HepG2 (cell line): Measurements from ENCODE around the gene CDK2. TPM values are rescaled to one million over a fixed set of nuclear protein-coding genes. Genes with fewer than 3 reads are reported as not detected.

ENCODE experiments used
- ELF4 ChIP-seq: sonication (generic); formaldehyde crosslinking; IDR thresholded peaks from 2 replicates; pipeline ENCODE4 v1.5.0; 2020; ENCODE audit warnings: missing genetic modification reagents, mild to moderate bottlenecking, moderate library complexity, borderline replicate concordance
- ETV5 ChIP-seq: IDR thresholded peaks from 2 replicates; pipeline ENCODE4 v1.6.1; 2018; ENCODE audit warnings: missing biosample characterization, missing genetic modification reagents, inconsistent platforms, borderline replicate concordance
- NFKB2 ChIP-seq: sonication (generic); formaldehyde crosslinking; IDR thresholded peaks from 2 replicates; pipeline ENCODE4 v1.4.0; 2020; ENCODE audit warnings: missing genetic modification reagents, borderline replicate concordance
- ZNF232 ChIP-seq: sonication (generic); formaldehyde crosslinking; IDR thresholded peaks from 2 replicates; pipeline ENCODE4 v1.4.0; 2020; ENCODE audit warnings: missing genetic modification reagents, borderline replicate concordance
- ZNF414 ChIP-seq: sonication (generic); formaldehyde crosslinking; IDR thresholded peaks from 2 replicates; pipeline ENCODE4 v1.5.0; 2020; ENCODE audit warnings: missing genetic modification reagents
- ZNF547 ChIP-seq: sonication (generic); formaldehyde crosslinking; IDR thresholded peaks from 2 replicates; pipeline ENCODE4 v1.5.1; 2020; ENCODE audit warnings: mild to moderate bottlenecking, missing genetic modification reagents
- ZNF772 ChIP-seq: sonication (generic); formaldehyde crosslinking; IDR thresholded peaks from 2 replicates; pipeline ENCODE4 v1.5.0; 2020; ENCODE audit warnings: mild to moderate bottlenecking, missing genetic modification reagents
- ZNF777 ChIP-seq: sonication (generic); formaldehyde crosslinking; IDR thresholded peaks from 2 replicates; pipeline ENCODE4 v1.4.0; 2020; ENCODE audit warnings: missing genetic modification reagents
- ZNF800 ChIP-seq: sonication (generic); formaldehyde crosslinking; IDR thresholded peaks from 2 replicates; pipeline ENCODE4 v1.4.0; 2020; ENCODE audit warnings: missing genetic modification reagents
- polyA plus RNA-seq, 8 experiments: library from polyadenylated mRNA; depleted of rRNA in 3 of 8; stranded (reverse) in 7 of 8; unstranded in 1 of 8; fragments of >200 nt; fragmentation: Illumina TruSeq in 4 of 8; extraction: Trizol in 4 of 8; gene quantifications; 2 replicates each; pipeline versions ENCODE4 v1.2.1 to v1.2.3, GENCODE V29; 2011 to 2016; ENCODE audit warnings: low read depth in 4 of 8, missing spikeins in 1 of 8, mixed read lengths in 1 of 8; ENCODE audit not compliant: insufficient read depth in 1 of 8
- total RNA-seq, 5 experiments: library from RNA; depleted of rRNA; stranded (reverse); fragments of >200 nt; fragmentation: Illumina TruSeq; extraction: Trizol; gene quantifications; 2 replicates each; pipeline ENCODE4 v1.2.3, GENCODE V29; 2016; ENCODE audit warnings: low read depth in 1 of 5
- TF ChIP-seq, protein P1 (sequence below): sonication (generic); formaldehyde crosslinking; IDR thresholded peaks from 2 replicates; pipeline ENCODE4 v1.4.0; 2020; ENCODE audit warnings: mild to moderate bottlenecking, missing genetic modification reagents
- TF ChIP-seq, protein P2 (sequence below): sonication (generic); formaldehyde crosslinking; IDR thresholded peaks from 2 replicates; pipeline ENCODE4 v1.5.1; 2020; ENCODE audit warnings: mild to moderate bottlenecking, missing genetic modification reagents, moderate library complexity
- TF ChIP-seq, protein P3 (sequence below): sonication (generic); formaldehyde crosslinking; IDR thresholded peaks from 2 replicates; pipeline ENCODE4 v1.5.0; 2020; ENCODE audit warnings: mild to moderate bottlenecking, missing genetic modification reagents

The CDK2 gene
- total and polyA plus RNA-seq, 2 of the 13 experiments (the other 11 are each of a cell fraction or from before 2014, with no cell fraction given), result 47.5 to 52.6 TPM

DNA sequence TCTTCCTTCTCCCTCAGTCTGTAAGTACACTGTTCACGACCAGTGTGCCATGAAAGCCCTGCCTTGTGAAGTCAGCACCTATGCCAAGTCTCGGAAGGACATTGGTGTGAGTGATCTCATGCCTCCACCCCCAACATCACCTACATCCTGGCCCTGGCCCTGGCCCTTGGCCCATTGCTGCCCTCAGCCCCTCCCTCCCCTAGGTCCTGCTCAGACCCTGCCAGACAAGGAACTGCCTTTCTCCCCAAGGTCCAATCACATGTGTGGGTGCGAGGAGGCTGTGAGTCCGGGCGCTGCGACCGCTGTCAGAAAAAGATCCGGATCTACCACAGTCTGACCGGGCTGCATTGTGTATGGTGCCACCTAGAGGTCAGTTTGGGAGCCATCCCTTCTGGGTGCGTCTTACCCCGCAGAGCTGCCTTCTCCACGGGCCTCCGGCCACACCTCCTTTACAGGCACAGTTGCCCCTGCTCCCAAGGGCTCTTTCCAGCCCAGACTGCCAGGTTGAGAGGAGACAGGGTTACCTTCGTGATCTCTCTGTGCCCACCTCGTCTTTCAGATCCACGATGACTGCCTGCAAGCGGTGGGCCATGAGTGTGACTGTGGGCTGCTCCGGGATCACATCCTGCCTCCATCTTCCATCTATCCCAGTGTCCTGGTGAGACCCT, 26.4 kb upstream of the CDK2 start (continued):
- TF ChIP-seq ZNF800, result no peak
- TF ChIP-seq ZNF777 (CRISPR knock-in tag), result no peak
- peak; percentile 69; the same call in 1 of the 2 replicates for TF ChIP-seq NFKB2 (CRISPR knock-in tag)
- TF ChIP-seq, protein P1, sequence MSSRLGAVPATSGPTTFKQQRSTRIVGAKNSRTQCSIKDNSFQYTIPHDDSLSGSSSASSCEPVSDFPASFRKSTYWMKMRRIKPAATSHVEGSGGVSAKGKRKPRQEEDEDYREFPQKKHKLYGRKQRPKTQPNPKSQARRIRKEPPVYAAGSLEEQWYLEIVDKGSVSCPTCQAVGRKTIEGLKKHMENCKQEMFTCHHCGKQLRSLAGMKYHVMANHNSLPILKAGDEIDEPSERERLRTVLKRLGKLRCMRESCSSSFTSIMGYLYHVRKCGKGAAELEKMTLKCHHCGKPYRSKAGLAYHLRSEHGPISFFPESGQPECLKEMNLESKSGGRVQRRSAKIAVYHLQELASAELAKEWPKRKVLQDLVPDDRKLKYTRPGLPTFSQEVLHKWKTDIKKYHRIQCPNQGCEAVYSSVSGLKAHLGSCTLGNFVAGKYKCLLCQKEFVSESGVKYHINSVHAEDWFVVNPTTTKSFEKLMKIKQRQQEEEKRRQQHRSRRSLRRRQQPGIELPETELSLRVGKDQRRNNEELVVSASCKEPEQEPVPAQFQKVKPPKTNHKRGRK (CRISPR knock-in tag), result no peak
- peak; percentile 69; the same call in 1 of the 2 replicates for TF ChIP-seq ZNF547 (CRISPR knock-in tag)
- TF ChIP-seq ZNF772 (CRISPR knock-in tag), result 0 out of 2 replicates have a peak, but pooled peaks have one; percentile 56
- TF ChIP-seq, protein P2, sequence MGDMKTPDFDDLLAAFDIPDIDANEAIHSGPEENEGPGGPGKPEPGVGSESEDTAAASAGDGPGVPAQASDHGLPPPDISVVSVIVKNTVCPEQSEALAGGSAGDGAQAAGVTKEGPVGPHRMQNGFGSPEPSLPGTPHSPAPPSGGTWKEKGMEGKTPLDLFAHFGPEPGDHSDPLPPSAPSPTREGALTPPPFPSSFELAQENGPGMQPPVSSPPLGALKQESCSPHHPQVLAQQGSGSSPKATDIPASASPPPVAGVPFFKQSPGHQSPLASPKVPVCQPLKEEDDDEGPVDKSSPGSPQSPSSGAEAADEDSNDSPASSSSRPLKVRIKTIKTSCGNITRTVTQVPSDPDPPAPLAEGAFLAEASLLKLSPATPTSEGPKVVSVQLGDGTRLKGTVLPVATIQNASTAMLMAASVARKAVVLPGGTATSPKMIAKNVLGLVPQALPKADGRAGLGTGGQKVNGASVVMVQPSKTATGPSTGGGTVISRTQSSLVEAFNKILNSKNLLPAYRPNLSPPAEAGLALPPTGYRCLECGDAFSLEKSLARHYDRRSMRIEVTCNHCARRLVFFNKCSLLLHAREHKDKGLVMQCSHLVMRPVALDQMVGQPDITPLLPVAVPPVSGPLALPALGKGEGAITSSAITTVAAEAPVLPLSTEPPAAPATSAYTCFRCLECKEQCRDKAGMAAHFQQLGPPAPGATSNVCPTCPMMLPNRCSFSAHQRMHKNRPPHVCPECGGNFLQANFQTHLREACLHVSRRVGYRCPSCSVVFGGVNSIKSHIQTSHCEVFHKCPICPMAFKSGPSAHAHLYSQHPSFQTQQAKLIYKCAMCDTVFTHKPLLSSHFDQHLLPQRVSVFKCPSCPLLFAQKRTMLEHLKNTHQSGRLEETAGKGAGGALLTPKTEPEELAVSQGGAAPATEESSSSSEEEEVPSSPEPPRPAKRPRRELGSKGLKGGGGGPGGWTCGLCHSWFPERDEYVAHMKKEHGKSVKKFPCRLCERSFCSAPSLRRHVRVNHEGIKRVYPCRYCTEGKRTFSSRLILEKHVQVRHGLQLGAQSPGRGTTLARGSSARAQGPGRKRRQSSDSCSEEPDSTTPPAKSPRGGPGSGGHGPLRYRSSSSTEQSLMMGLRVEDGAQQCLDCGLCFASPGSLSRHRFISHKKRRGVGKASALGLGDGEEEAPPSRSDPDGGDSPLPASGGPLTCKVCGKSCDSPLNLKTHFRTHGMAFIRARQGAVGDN (CRISPR knock-in tag), result peak; percentile 74
- TF ChIP-seq ETV5 (CRISPR knock-in tag), result peak; percentile 64; the same call in 1 of the 2 replicates
- TF ChIP-seq ZNF232 (CRISPR knock-in tag), result peak; percentile 34; the same call in 1 of the 2 replicates
- TF ChIP-seq, protein P3, sequence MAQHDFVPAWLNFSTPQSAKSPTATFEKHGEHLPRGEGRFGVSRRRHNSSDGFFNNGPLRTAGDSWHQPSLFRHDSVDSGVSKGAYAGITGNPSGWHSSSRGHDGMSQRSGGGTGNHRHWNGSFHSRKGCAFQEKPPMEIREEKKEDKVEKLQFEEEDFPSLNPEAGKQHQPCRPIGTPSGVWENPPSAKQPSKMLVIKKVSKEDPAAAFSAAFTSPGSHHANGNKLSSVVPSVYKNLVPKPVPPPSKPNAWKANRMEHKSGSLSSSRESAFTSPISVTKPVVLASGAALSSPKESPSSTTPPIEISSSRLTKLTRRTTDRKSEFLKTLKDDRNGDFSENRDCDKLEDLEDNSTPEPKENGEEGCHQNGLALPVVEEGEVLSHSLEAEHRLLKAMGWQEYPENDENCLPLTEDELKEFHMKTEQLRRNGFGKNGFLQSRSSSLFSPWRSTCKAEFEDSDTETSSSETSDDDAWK (CRISPR knock-in tag), result no peak
- TF ChIP-seq ZNF414, result no peak
- TF ChIP-seq ELF4 (CRISPR knock-in tag), result no peak
